Bone marrow (tissue), 2 donors: ENCODE measurements around the gene SCN2B.

ENCODE experiments used
- DNase-seq, 2 donors: peaks; one replicate each; lab custom pipeline; 2025; lab: John Stamatoyannopoulos, UW

Gene SCN2B

DNA sequence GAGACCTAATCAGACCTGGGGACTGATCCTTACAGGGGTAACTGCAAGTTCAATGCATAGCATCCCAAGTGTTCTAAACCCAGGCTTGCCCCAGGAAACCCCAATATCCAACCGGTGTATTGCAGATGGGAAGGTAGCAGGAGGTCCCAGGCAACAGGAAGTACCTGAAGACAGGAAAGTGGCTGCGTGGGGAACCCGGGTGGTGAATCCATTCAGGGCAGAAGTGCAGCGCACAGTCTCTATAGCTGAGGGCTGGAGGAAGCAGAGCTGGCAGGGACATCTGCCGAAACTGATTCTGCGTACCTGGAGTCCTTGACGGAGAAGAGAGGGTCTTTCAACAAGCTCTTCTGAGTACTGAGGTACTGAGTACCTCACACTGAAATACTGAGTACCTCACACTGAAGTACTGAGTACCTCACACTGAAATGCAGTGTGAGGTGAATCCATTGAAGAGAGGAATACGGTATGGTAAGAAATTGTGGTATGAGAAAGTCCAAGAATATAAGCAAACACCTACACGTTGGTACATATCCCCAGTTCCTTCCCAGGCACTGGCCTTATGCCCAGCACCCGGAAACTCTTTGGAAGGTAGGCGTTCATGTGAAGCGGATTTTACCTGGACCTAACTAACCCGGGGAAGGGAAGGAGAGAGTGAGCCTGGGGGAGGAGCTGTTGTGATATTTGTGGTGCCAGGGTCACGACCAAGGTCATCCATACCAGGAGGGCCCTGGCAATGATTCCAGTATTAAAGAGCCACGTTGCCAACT, 43.9 kb downstream of the SCN2B start:
- no peak for DNase-seq

DNA sequence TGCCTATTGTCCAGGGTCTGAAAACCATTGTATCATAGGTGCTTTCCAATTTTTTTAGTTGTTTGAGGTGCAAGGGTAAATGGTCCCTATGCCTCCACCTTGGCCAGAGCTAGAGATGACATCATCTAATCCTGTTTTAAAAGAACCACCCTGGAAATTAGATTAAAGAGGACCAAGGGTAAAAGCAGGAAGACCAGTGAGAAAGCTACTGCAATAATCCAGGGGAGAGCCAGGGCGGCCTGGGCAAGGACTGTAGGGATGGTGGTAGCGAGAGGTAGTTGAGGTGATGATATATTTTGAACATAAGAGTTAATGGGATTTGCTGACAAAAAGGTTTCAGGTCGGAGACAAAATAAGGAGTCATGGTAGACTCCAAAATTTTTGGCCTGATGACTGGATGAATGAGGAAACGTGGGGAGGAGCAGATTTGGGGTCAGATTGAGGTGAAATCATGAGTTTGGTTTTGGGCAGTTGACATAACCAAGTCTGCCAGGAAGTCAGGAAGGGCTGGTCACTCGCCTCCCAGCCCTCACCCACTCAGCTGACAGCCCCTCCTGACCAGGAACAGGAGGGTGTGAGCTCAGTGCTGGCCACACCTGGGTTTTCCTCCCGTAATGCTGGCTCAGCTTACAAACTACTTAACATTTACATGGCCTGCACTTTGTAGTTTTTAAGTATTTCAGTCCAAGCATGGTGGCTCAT, 46.8 kb downstream of the SCN2B start:
- DNase-seq, result no peak

DNA sequence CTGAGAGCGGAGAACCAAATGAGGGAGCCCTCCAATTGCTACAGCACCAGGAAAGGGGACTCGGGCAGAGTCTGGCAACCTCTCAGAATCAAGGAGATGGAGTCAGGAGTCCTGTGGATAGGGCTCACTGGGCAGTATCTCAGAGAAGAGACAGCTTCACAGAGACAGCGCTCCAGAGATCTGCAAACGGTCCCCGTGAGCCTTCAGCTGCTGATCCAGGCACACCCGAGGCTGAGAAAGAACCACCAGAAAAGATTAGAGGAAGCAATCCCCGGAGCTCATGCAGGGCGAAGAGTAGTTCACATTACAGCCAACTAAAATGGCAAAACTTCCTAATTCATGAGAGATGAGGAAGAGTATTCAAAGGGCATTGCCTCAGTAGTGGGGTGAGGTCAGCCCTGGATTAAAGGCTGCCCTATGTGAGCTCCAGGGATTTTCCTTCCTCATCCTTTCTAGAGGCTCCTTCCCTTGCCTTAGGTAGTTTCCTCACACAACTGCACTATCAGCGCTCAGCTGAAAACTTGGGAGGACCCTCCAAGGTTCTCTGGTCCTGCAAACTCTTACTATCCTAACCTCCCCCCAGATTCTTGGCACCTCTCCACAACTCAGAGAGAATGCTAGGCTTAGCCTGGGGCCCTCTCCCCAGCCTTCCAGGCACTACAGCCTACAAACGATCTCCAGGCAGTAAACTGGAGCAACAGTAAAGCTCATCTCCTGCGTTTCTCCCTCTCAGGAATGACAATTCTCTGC, 47.5 kb downstream of the SCN2B start:
- DNase-seq, result no peak

DNA sequence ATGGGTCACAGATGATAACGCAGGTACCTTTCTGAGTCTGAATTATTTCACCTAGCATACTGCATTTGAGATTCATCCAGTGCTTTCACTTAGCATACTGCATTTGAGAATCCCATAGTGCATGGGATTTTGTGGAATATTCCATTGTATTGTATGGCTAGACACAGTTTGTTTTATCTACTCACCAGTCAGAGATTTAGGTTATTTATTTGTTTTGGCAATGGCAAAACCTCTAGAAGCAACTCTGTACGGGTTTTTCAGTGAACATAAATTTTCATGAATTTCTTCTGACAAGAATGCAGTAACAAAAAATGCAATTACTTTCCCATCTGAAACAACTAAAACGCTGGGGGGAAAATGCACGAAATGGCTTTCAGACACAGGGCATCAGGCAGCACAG, 48.1 kb downstream of the SCN2B start:
- DNase-seq, result no peak

DNA sequence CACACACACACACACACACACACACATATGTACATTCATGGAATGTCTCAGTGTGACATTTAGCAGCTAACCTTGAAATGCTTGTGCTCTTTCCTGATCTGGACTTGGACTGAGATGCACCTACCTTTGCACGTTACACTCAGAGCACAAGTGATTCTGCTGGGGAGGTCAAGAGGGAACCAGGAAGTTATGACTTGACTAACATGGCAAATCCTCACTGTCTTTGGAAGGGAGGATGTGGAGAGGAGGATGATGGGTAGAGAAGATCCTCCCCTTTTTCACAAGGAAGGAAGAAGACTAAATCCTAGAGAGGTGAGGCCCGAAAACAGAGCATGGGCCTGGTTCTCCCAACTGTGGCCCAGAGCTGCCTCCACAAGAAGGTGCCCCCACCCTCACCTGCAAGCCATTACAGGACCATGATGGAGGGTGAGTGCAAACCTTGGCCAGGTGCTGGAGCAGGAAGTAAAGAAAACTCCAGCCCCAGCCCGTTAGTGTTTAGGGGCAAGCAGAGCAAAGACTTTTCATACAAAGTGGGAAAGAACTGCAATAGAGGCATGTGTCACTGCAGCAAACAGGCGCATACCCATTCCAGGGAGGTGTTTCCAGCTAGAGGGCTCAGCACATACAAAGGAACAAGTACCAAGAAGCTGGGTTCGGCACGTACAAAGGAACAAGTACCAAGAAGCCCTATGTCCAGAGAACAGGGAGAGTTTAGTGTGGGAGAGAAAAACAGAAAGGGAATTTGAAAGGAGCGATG, 50.2 kb downstream of the SCN2B start:
- DNase-seq, result no peak

DNA sequence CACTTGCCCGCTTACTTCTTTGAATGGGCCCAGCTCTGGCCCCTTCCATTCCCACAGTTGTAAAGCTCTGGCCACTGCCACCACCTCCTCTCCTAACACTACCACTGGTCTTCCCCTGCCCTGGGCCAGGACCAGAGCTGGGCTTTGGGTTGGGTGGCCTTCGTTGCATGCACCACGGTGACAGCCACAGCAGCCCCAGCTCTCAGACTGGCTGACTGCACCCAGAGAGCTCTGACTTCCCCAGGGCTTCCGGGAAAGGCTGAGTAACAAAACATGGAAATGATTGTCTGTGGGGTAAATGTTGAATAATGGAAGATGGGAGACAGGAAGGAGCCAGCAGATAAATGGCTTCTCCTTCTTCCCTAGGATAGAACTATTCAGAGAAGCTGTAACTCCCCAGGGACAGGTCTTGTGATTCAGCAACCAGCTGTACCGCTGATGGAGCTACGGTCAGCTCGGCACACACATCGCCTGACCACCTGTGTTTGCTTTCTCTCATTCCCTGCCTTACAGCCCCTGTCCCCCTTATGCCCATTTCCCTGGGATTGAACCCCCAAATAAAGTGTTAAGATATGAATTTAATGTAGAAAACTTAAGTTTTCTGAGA, 51.4 kb downstream of the SCN2B start:
- no peak for DNase-seq

DNA sequence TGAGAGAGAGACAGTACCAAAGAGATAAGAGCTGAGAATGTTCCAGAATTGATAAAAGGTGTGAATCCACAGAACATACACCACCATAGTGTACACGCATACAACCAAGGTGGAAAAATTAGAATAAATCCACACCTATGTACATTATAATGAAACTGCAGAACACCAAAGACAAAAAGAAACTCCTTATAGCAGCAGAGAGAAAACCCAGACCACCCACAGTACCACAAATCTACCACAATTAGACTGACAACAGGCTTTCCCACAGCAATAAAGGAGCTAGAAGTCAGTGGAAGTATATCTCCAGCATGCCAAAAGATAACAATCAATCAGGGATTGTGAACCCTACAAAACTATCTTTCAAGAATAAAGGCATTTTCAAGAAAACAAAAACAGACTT, 55.6 kb downstream of the SCN2B start:
- no peak for DNase-seq

DNA sequence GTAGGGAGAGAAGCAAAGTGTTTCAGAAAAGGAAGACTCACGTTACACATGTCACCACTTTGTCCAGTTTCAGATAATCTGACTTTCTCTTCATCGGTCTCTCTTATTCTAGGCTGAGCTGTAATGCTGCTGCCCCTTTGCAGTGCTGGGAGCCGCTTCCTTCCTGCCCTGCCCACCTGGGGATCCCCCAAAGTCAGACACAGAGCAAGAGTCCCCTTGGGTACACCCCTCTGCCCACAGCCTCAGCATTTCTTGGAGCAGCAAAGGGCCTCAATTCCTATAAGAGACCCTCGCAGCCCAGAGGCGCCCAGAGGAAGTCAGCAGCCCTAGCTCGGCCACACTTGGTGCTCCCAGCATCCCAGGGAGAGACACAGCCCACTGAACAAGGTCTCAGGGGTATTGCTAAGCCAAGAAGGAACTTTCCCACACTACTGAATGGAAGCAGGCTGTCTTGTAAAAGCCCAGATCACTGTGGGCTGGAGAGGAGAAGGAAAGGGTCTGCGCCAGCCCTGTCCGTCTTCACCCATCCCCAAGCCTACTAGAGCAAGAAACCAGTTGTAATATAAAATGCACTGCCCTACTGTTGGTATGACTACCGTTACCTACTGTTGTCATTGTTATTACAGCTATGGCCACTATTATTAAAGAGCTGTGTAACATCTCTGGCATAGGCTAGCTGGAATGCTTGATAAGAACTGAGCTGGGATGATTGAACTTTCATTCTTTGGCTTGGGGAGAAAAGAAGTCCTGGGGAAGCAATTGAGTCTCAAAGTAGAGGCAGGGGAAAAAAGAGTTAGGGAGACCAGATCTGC, 58.4 kb downstream of the SCN2B start:
- DNase-seq, result no peak

DNA sequence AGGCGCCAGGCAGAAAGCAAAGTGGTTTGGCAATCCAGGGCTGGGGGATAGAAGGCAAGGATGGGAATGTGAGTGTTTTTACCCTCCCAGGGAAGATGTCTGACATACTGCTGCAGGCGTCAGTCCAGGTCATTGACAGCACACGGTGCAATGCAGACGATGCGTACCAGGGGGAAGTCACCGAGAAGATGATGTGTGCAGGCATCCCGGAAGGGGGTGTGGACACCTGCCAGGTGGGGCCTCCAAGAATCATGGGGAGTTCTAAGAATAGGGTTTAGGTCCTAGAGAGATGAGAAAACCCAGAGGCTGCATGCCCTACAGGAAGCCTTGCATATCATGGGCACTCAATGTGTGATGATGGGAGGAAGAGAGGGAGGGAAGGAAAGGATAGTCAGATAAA, 61.4 kb downstream of the SCN2B start:
- no peak for DNase-seq

DNA sequence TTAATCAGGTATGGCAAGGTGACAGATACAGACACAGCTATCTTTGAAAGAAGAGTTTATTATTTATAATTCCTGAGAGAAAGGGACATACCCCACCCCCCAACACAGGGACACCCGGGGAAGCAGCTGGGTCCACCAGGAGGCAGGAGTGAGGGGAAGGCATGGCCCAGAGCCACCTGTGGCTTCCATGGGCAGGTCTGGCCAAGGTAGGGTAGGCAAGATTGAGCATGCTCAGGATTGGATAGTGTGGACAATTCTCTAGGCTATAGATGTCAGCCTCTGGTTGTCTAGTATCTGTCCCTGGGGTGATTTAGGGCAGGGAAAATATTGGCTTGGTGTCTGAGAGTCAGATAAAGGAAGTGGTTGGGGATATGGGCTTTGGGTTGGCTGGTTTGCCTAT, 62.2 kb downstream of the SCN2B start:
- no peak for DNase-seq

DNA sequence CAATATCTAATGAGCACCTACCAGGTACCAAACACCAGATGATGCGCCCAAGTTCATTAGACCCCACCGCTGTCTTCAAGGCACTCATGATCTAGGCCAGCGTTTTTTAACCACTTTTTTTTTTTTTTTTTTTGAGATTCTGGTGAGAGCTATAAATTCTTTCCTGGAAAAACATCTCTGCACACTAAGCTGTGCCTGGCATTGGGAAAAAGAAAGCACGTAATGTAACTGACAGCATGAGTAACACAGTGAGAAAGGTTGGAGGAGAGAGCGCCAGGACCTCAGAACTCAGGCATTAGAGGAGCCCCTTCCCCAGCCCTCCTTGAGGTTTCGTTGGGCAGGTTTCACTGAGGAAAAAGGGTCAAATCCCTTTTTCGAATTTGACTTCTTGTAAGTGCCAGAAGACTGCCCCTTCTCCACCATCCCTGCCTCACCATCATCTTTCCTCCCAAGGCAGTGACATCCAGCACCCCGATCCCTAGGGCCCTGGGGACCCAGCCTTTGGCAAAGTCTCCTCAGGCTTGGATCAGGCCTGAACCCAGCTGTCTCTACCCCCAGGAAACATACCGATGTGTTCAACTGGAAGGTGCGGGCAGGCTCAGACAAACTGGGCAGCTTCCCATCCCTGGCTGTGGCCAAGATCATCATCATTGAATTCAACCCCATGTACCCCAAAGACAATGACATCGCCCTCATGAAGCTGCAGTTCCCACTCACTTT, 63.6 kb downstream of the SCN2B start:
- no peak for DNase-seq
